Loucy (cell line): ENCODE measurements around the gene LRRTM3.

Source experiments
- H2AFZ ChIP-seq: fragments of 200-600 bp; sonication (generic); 2 replicates; pipeline ENCODE4 v1.6.0; 2016; ENCODE audit warnings: antibody characterized with exemption, mild to moderate bottlenecking, low read length, moderate library complexity
- H3F3A ChIP-seq: fragments of 200-600 bp; 2 replicates; pipeline ENCODE4 v1.6.0; 2016; ENCODE audit warnings: antibody characterized with exemption, low read depth, mild to moderate bottlenecking
- H3K27me3 ChIP-seq: fragments of 200-600 bp; sonication (generic); 2 replicates; pipeline ENCODE4 v1.6.1; 2014; ENCODE audit warnings: low read length, mild to moderate bottlenecking; ENCODE audit not compliant: insufficient read depth, poor library complexity, severe bottlenecking
- H3K36me3 ChIP-seq: fragments of 200-600 bp; sonication (generic); 2 replicates; pipeline ENCODE4 v1.6.1; 2016; ENCODE audit warnings: low read length; ENCODE audit not compliant: insufficient read depth
- H3K4me1 ChIP-seq: fragments of 200-600 bp; sonication (generic); 2 replicates; pipeline ENCODE4 v1.5.1; 2014; ENCODE audit warnings: low read length, mild to moderate bottlenecking; ENCODE audit not compliant: insufficient read depth, poor library complexity, severe bottlenecking
- H3K4me2 ChIP-seq: fragments of 200-600 bp; sonication (generic); 2 replicates; pipeline ENCODE4 v1.6.0; 2014; ENCODE audit warnings: antibody characterized with exemption, low read length, low read depth, mild to moderate bottlenecking; ENCODE audit not compliant: poor library complexity, severe bottlenecking
- H3K4me3 ChIP-seq: fragments of 200-600 bp; sonication (generic); 2 replicates; pipeline ENCODE4 v1.5.1; 2014; ENCODE audit warnings: low read length, mild to moderate bottlenecking, mixed read lengths; ENCODE audit not compliant: poor library complexity, severe bottlenecking
- H3K79me2 ChIP-seq: fragments of 200-600 bp; sonication (generic); 2 replicates; pipeline ENCODE4 v1.6.1; 2014; ENCODE audit warnings: low read length; ENCODE audit not compliant: insufficient read depth
- H3K9ac ChIP-seq: fragments of 200-600 bp; sonication (generic); 2 replicates; pipeline ENCODE4 v1.6.0; 2014; ENCODE audit warnings: mild to moderate bottlenecking, low read depth, low read length, moderate library complexity; ENCODE audit not compliant: poor library complexity, severe bottlenecking
- H3K9me2 ChIP-seq: fragments of 200-600 bp; sonication (generic); replicated peaks from 2 replicates; pipeline ENCODE4 v1.6.1; 2016; ENCODE audit warnings: low read depth, low read length, mixed read lengths
- H3K9me3 ChIP-seq: fragments of 200-600 bp; sonication (generic); 2 replicates; pipeline ENCODE4 v1.6.1; 2014; ENCODE audit warnings: mild to moderate bottlenecking, antibody characterized with exemption, low read length, low read depth; ENCODE audit not compliant: insufficient read depth
- H4K20me1 ChIP-seq: fragments of 200-600 bp; sonication (generic); 2 replicates; pipeline ENCODE4 v1.6.0; 2014; ENCODE audit warnings: antibody characterized with exemption, low read length, mild to moderate bottlenecking; ENCODE audit not compliant: insufficient read depth, poor library complexity, severe bottlenecking
- EZH2phosphoT487 ChIP-seq: fragments of 200-600 bp; IDR thresholded peaks from 2 replicates; pipeline ENCODE4 v1.6.1; 2018; ENCODE audit warnings: antibody characterized with exemption, mild to moderate bottlenecking, moderate library complexity, borderline replicate concordance
- TF ChIP-seq, protein P1 (sequence below): fragments of 200-600 bp; sonication (generic); conservative IDR thresholded peaks from 2 replicates; pipeline ENCODE4 v1.5.1; 2014; ENCODE audit warnings: mild to moderate bottlenecking, antibody characterized with exemption, low read length

Gene LRRTM3

GRCh38 chr10:67036808-67037207 is 111.0 kb downstream of the LRRTM3 start:
- Histone ChIP-seq H3K9me2 (no peaks in the 10 kb centered on the region), H3K36me3 (no peaks in the 10 kb centered on the region), H3K4me2 (no peak overlapping the region), H4K20me1 (no peaks in the 10 kb centered on the region), H3F3A (no peaks in the 10 kb centered on the region), H3K4me3 (no peak overlapping the region), H3K9ac (no peak overlapping the region), H2AFZ (no peak overlapping the region), H3K27me3 (no peaks in the 10 kb centered on the region), H3K79me2 (no peaks in the 10 kb centered on the region), H3K9me3 (no peaks in the 10 kb centered on the region), H3K4me1 (no peaks in the 10 kb centered on the region)
- TF ChIP-seq, protein P1, sequence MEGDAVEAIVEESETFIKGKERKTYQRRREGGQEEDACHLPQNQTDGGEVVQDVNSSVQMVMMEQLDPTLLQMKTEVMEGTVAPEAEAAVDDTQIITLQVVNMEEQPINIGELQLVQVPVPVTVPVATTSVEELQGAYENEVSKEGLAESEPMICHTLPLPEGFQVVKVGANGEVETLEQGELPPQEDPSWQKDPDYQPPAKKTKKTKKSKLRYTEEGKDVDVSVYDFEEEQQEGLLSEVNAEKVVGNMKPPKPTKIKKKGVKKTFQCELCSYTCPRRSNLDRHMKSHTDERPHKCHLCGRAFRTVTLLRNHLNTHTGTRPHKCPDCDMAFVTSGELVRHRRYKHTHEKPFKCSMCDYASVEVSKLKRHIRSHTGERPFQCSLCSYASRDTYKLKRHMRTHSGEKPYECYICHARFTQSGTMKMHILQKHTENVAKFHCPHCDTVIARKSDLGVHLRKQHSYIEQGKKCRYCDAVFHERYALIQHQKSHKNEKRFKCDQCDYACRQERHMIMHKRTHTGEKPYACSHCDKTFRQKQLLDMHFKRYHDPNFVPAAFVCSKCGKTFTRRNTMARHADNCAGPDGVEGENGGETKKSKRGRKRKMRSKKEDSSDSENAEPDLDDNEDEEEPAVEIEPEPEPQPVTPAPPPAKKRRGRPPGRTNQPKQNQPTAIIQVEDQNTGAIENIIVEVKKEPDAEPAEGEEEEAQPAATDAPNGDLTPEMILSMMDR = no peak
- no peak for TF ChIP-seq EZH2phosphoT487

DNA sequence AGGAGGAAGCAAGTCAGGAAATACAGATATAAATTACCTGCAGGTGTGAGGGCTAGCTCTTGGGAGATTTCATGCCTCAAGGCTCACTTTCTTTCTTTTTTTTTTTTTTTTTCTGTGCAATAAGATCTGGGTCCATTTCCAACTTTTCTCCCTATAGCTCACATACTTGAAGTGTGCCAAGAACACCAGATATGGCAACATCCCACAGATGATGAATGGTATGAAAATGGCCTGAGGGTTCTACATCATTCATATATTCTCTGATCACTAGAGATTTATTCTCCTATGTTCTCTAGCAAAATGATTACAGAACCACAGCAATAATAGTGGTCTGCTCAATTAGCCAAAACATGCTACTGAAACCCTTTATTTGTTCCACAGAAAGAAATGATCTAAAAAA is 117.2 kb downstream of the LRRTM3 start:
- no peaks in the 10 kb centered on the region for H3K27me3 ChIP-seq
- H3K4me1 ChIP-seq = no peaks in the 10 kb centered on the region
- no peak overlapping the region for H3K4me2 ChIP-seq
- no peak overlapping the region for H2AFZ ChIP-seq
- H3K9ac ChIP-seq = no peak overlapping the region
- no peaks in the 10 kb centered on the region for H3K9me3 ChIP-seq
- no peaks in the 10 kb centered on the region for H3K79me2 ChIP-seq
- no peaks in the 10 kb centered on the region for H3K9me2 ChIP-seq
- TF ChIP-seq, protein P1 = no peak
- TF ChIP-seq EZH2phosphoT487 = no peak
- H4K20me1 ChIP-seq = no peaks in the 10 kb centered on the region
- H3K36me3 ChIP-seq = no peaks in the 10 kb centered on the region
- H3F3A ChIP-seq = no peaks in the 10 kb centered on the region
- no peak overlapping the region for H3K4me3 ChIP-seq

GRCh38 chr10:67045404-67045803 is 119.6 kb downstream of the LRRTM3 start:
- Histone ChIP-seq H3F3A (no peaks in the 10 kb centered on the region), H3K36me3 (no peaks in the 10 kb centered on the region), H3K4me2 (no peak overlapping the region), H3K4me3 (no peak overlapping the region), H3K9me2 (no peaks in the 10 kb centered on the region), H3K79me2 (no peaks in the 10 kb centered on the region), H2AFZ (no peak overlapping the region), H3K4me1 (no peaks in the 10 kb centered on the region), H3K9ac (no peak overlapping the region), H3K27me3 (no peaks in the 10 kb centered on the region), H3K9me3 (no peaks in the 10 kb centered on the region), H4K20me1 (no peaks in the 10 kb centered on the region)
- TF ChIP-seq, protein P1 = no peak
- no peak for TF ChIP-seq EZH2phosphoT487
